Muscle layer of colon (tissue), 2 donors: ENCODE results near the gene APLP2.
"Not testable (repeated sequence)": the region's sequence is repeated elsewhere in the genome, so short reads cannot be mapped to it uniquely, and the experiment has no call there.

Source experiments
- H3K27ac ChIP-seq: one replicate; pipeline ENCODE4 v1.7.0; 2013; ENCODE audit warnings: low read depth, mild to moderate bottlenecking, low read length, moderate library complexity
- H3K27me3 ChIP-seq, 2 donors: one replicate each; pipeline ENCODE4 v1.7.0; 2013; ENCODE audit warnings: low read length in 2 of 2, mild to moderate bottlenecking in 2 of 2; ENCODE audit not compliant: insufficient read depth in 2 of 2, control insufficient read depth in 1 of 2
- H3K36me3 ChIP-seq: one replicate; pipeline ENCODE4 v1.7.0; 2013; ENCODE audit warnings: mild to moderate bottlenecking, low read length; ENCODE audit not compliant: insufficient read depth
- H3K4me1 ChIP-seq: one replicate; pipeline ENCODE4 v1.7.0; 2013; ENCODE audit warnings: mild to moderate bottlenecking, low read length; ENCODE audit not compliant: insufficient read depth
- H3K4me3 ChIP-seq, 2 donors: one replicate each; pipeline ENCODE4 v1.7.0; 2013; ENCODE audit warnings: low read length in 2 of 2, low read depth in 1 of 2, mild to moderate bottlenecking in 1 of 2, moderate library complexity in 1 of 2
- H3K9ac ChIP-seq: one replicate; pipeline ENCODE4 v1.7.0; 2013; ENCODE audit warnings: low read length
- H3K9me3 ChIP-seq: one replicate; pipeline ENCODE4 v1.7.0; 2013; ENCODE audit warnings: mild to moderate bottlenecking, low read length
- donor health status: abdominal sarcoma.
- donor health status: Adenocarcinoma of cecum.

Gene APLP2

DNA sequence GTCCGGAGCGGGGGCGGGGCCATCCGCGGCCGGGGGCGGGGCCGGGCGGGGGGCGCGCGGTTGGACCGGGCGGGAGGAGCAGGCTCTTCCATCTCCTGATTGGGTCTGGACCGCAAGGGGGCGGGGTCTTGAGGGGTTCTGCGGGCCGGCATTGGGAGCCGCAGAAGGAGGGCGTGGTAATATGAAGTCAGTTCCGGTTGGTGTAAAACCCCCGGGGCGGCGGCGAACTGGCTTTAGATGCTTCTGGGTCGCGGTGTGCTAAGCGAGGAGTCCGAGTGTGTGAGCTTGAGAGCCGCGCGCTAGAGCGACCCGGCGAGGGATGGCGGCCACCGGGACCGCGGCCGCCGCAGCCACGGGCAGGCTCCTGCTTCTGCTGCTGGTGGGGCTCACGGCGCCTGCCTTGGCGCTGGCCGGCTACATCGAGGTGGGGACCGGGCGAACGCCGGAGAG lies at the start of gene APLP2:
Gene APLP2, plus strand, starts transcription at position 236 of the 450 bp plus-strand sequence. Its CDS starts 84 bp downstream, at position 320.
- Histone ChIP-seq H3K4me1 (peaks cover 21% of the 10 kb centered on the region), H3K36me3 (no peaks in the 10 kb centered on the region), H3K27me3 (no peaks in the 10 kb centered on the region), H3K27ac (peak within 1 kb of the TSS; percentile 98), H3K4me3 (peak within 1 kb of the TSS; percentile 75 to 77), H3K9me3 (no peaks in the 10 kb centered on the region), H3K9ac (peak within 1 kb of the TSS; percentile 89)

GRCh38 chr11:130020323-130020722 lies 49.4 kb upstream of the APLP2 start:
- H3K36me3 ChIP-seq, result no peaks in the 10 kb centered on the region

GRCh38 chr11:130021606-130022005 lies 48.1 kb upstream of the APLP2 start:
- H3K9ac ChIP-seq, H3K27ac ChIP-seq, H3K4me3 ChIP-seq, H3K9me3 ChIP-seq, H3K4me1 ChIP-seq, H3K27me3 ChIP-seq, H3K36me3 ChIP-seq: not testable (repeated sequence)

More at GRCh38 chr11:130020323-130020722, 49.4 kb upstream of the APLP2 start:
- Histone ChIP-seq H3K9ac (no peak overlapping the region), H3K4me1 (no peaks in the 10 kb centered on the region), H3K9me3 (no peaks in the 10 kb centered on the region), H3K27ac (no peak overlapping the region), H3K4me3 (no peak overlapping the region), H3K27me3 (no peaks in the 10 kb centered on the region)

GRCh38 chr11:130022799-130023198 lies 46.9 kb upstream of the APLP2 start:
- Histone ChIP-seq H3K27me3 (no peaks in the 10 kb centered on the region), H3K27ac (no peak overlapping the region), H3K9me3 (no peaks in the 10 kb centered on the region), H3K4me1 (no peaks in the 10 kb centered on the region), H3K9ac (no peak overlapping the region), H3K4me3 (no peak overlapping the region), H3K36me3 (no peaks in the 10 kb centered on the region)

DNA sequence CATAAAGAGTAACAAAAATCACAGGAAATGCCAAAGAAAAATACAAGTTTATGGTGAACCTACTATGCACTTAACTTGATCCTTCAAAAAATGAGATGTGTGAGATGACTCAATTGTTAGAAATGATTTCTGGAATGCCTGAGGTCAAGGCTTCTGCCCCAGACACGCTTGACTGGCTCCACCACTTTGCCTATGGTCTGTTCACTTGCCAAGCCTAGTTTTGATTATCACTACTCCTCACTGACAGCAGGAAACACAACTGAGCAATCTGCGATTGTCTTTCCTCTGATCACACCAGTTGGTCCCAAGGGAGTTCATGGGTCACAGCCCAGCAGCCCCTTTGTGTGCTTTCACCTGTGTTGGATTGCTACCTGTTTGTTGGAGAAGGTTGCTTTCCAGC lies 46.5 kb upstream of the APLP2 start:
- Histone ChIP-seq H3K36me3 (no peaks in the 10 kb centered on the region), H3K4me1 (no peaks in the 10 kb centered on the region), H3K9ac (no peak overlapping the region), H3K27me3 (no peaks in the 10 kb centered on the region), H3K4me3 (no peak overlapping the region), H3K9me3 (no peaks in the 10 kb centered on the region), H3K27ac (no peak overlapping the region)

GRCh38 chr11:130024361-130024760 lies 45.3 kb upstream of the APLP2 start:
- Histone ChIP-seq H3K36me3 (no peaks in the 10 kb centered on the region), H3K27me3 (no peaks in the 10 kb centered on the region), H3K4me3 (no peak overlapping the region), H3K9me3 (no peaks in the 10 kb centered on the region), H3K9ac (no peak overlapping the region), H3K4me1 (no peaks in the 10 kb centered on the region), H3K27ac (no peak overlapping the region)

- Histone ChIP-seq H3K27ac (no peak overlapping the region), H3K4me3 (no peak overlapping the region), H3K36me3 (no peaks in the 10 kb centered on the region), H3K9me3 (no peaks in the 10 kb centered on the region), H3K9ac (no peak overlapping the region), H3K4me1 (no peaks in the 10 kb centered on the region), H3K27me3 (no peaks in the 10 kb centered on the region)
Observed at GRCh38 chr11:130025371-130025770, 44.3 kb upstream of the APLP2 start.

DNA sequence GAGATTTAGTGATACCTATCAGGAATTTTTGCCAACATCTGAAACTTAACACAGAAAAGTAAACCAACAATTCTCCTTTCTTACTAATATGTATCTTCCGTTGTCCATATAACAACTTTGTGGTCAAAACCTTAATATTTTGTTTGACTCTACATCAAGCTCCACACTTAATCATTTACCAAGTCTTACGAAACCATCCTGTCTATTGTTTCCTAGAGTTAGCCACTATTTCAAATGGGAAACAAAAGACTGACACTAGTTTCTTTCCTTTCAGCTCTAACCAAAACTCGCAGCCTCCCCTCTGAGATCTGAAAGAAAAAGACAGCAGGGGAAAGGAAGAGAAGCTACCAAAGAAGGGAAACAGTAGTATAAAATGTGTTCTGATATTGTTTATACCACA lies 40.6 kb upstream of the APLP2 start:
- Histone ChIP-seq H3K27ac (no peak overlapping the region), H3K9me3 (no peaks in the 10 kb centered on the region), H3K36me3 (no peaks in the 10 kb centered on the region), H3K9ac (no peak overlapping the region), H3K4me1 (no peaks in the 10 kb centered on the region), H3K27me3 (no peaks in the 10 kb centered on the region), H3K4me3 (no peak overlapping the region)

DNA sequence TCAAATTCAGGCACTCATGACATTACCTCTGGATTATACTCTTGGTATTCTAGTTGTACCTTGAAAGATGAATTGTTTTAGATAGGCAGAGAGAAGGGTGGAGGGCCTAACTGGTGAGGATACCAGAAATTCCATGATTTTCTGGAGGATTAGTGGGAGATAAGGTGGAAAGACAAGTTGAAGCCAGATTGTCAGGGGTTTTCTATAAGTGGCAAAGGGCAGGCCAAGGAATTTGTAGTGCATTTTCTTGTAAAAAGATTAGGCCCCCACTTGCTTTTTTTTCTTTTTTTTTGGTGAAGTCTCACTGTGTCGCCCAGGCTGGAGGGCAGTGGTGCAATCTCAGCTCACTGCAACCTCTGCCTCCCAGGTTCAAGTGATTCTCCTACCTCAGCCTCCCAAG lies 38.6 kb upstream of the APLP2 start:
- Histone ChIP-seq H3K4me1 (no peaks in the 10 kb centered on the region), H3K27me3 (no peaks in the 10 kb centered on the region), H3K27ac (no peak overlapping the region), H3K9me3 (no peaks in the 10 kb centered on the region), H3K36me3 (no peaks in the 10 kb centered on the region), H3K4me3 (no peak overlapping the region), H3K9ac (no peak overlapping the region)

GRCh38 chr11:130031945-130032344 lies 37.7 kb upstream of the APLP2 start:
- Histone ChIP-seq H3K4me1 (no peaks in the 10 kb centered on the region), H3K27me3 (no peaks in the 10 kb centered on the region), H3K4me3 (no peak overlapping the region), H3K36me3 (no peaks in the 10 kb centered on the region), H3K27ac (no peak overlapping the region), H3K9ac (no peak overlapping the region), H3K9me3 (no peaks in the 10 kb centered on the region)

- H3K4me3 ChIP-seq, result no peak overlapping the region
- no peaks in the 10 kb centered on the region for H3K36me3 ChIP-seq
- no peak overlapping the region for H3K9ac ChIP-seq
- no peak overlapping the region for H3K27ac ChIP-seq
- H3K9me3 ChIP-seq, result no peaks in the 10 kb centered on the region
- no peaks in the 10 kb centered on the region for H3K4me1 ChIP-seq
- H3K27me3 ChIP-seq, result no peaks in the 10 kb centered on the region
Observed at GRCh38 chr11:130032931-130033330, 36.8 kb upstream of the APLP2 start.

- Histone ChIP-seq H3K9ac (no peak overlapping the region), H3K27me3 (no peaks in the 10 kb centered on the region), H3K27ac (no peak overlapping the region), H3K9me3 (no peaks in the 10 kb centered on the region), H3K4me1 (no peaks in the 10 kb centered on the region), H3K36me3 (no peaks in the 10 kb centered on the region), H3K4me3 (no peak overlapping the region)
Observed at GRCh38 chr11:130034236-130034635, 35.5 kb upstream of the APLP2 start.
